Activated CD4-positive, alpha-beta T cell treated with anti-CD3 and anti-CD28 coated beads, Interleukin-2, amount 10 ng/mL, durations not matched to agents 24 days and 14 days (primary cell): ENCODE measurements around the gene ZNF546. TPM values are rescaled to one million over a fixed set of nuclear protein-coding genes. Genes with fewer than 3 reads are reported as not detected.
"Not testable (repeated sequence)": the region's sequence is repeated elsewhere in the genome, so short reads cannot be mapped to it uniquely, and the experiment has no call there.

ENCODE experiments used
- DNase-seq: peaks from one replicate; pipeline ENCODE4 v3.0.0; 2022
- H3K27ac Mint-ChIP-seq: one replicate; pipeline ENCODE4 v1.8.0; 2022; ENCODE audit warnings: mild to moderate bottlenecking, mixed read lengths
- H3K27me3 Mint-ChIP-seq: one replicate; pipeline ENCODE4 v1.8.0; 2022; ENCODE audit warnings: mixed read lengths
- H3K36me3 Mint-ChIP-seq: one replicate; pipeline ENCODE4 v1.8.0; 2022; ENCODE audit warnings: low read depth, mild to moderate bottlenecking, mixed read lengths
- H3K4me1 Mint-ChIP-seq: one replicate; pipeline ENCODE4 v1.8.0; 2021; ENCODE audit warnings: mixed read lengths
- H3K4me3 Mint-ChIP-seq: one replicate; pipeline ENCODE4 v1.8.0; 2022; ENCODE audit warnings: mild to moderate bottlenecking, moderate library complexity, mixed read lengths
- H3K9me3 Mint-ChIP-seq: one replicate; pipeline ENCODE4 v1.8.0; 2021; ENCODE audit warnings: mixed read lengths
- intact Hi-C: fragments of 100-400 bp; cut with micrococcal nuclease; formaldehyde crosslinking; loops from one replicate; pipeline ENCODE4 v1.15.1; 2023
- total RNA-seq: library from RNA; stranded (reverse); gene quantifications from 2 replicates; pipeline ENCODE4 v1.2.3, GENCODE V29; 2022

ZNF546 gene
- total RNA-seq, result 4.4 and 6.7 TPM in 2 replicates

GRCh38 chr19:39996811-39997637 lies at the start of gene ZNF546:
Gene ZNF546, plus strand, starts transcription at chr19:39997060. Its CDS starts 1,267 bp downstream, at chr19:39998327.
- Mint-ChIP-seq H3K4me3 (peak within 1 kb of the TSS; percentile 90), H3K36me3 (peaks cover 36% of the 10 kb centered on the region), H3K9me3 (peaks cover 5% of the 10 kb centered on the region), H3K27ac (peak within 1 kb of the TSS; percentile 95), H3K27me3 (no peaks in the 10 kb centered on the region), H3K4me1 (peaks cover 24% of the 10 kb centered on the region)
- DNase-seq, result peak; percentile 97
- intact Hi-C loops, result loop anchor here (1.0 to 10.0 kb wide), 4 partner anchors 26 to 288 kb away; partner anchors contain the start of genes AKT2, PSMC4, ZNF780A and ZNF780B

- intact Hi-C loops, result no loop called here
- peaks cover 23% of the 10 kb centered on the region for H3K9me3 Mint-ChIP-seq
- no peak overlapping the region for H3K4me3 Mint-ChIP-seq
- no peaks in the 10 kb centered on the region for H3K27me3 Mint-ChIP-seq
- H3K4me1 Mint-ChIP-seq, result peaks cover 44% of the 10 kb centered on the region
- DNase-seq, result no peak
- H3K36me3 Mint-ChIP-seq, result peaks cover 20% of the 10 kb centered on the region
- peak overlapping the region; percentile 40 for H3K27ac Mint-ChIP-seq
Observed at GRCh38 chr19:39949026-39949747, 47.7 kb upstream of the ZNF546 start.

GRCh38 chr19:39951065-39951650 lies 45.7 kb upstream of the ZNF546 start:
- Mint-ChIP-seq H3K36me3 (peaks cover 18% of the 10 kb centered on the region), H3K9me3 (peaks cover 23% of the 10 kb centered on the region), H3K4me1 (peaks cover 41% of the 10 kb centered on the region), H3K4me3 (no peak overlapping the region), H3K27me3 (no peaks in the 10 kb centered on the region), H3K27ac (peak overlapping the region; percentile 90)
- no peak for DNase-seq
- intact Hi-C loops, result no loop called here

GRCh38 chr19:39951686-39952085 lies 45.2 kb upstream of the ZNF546 start:
- Mint-ChIP-seq H3K36me3 (peaks cover 16% of the 10 kb centered on the region), H3K9me3 (peaks cover 23% of the 10 kb centered on the region), H3K27me3 (no peaks in the 10 kb centered on the region), H3K4me1 (peaks cover 39% of the 10 kb centered on the region), H3K27ac (peak overlapping the region; percentile 90), H3K4me3 (peak overlapping the region; percentile 70)
- intact Hi-C loops, result loop anchor here (2.0 kb wide), 1 partner anchor 15 kb away; no protein-coding TSS in a partner anchor
- DNase-seq, result no peak

GRCh38 chr19:39953915-39954314 lies 42.9 kb upstream of the ZNF546 start:
- Mint-ChIP-seq H3K4me3 (peak overlapping the region; percentile 70), H3K4me1 (peaks cover 42% of the 10 kb centered on the region), H3K9me3 (peaks cover 19% of the 10 kb centered on the region), H3K27me3 (no peaks in the 10 kb centered on the region), H3K36me3 (peaks cover 16% of the 10 kb centered on the region), H3K27ac (peak overlapping the region; percentile 90)
- peak; percentile 70 for DNase-seq
- intact Hi-C loops, result loop anchor here (2.0 kb wide), 1 partner anchor 17 kb away; no protein-coding TSS in a partner anchor

- intact Hi-C loops, H3K9me3 Mint-ChIP-seq, H3K36me3 Mint-ChIP-seq, DNase-seq, H3K27me3 Mint-ChIP-seq: not testable (repeated sequence)
- H3K4me1 Mint-ChIP-seq, result peaks cover 35% of the 10 kb centered on the region
- H3K4me3 Mint-ChIP-seq, result peak overlapping the region; percentile 15
- H3K27ac Mint-ChIP-seq, result peak overlapping the region; percentile 65
Observed at GRCh38 chr19:39957886-39958285, 39.0 kb upstream of the ZNF546 start.

- intact Hi-C loops, DNase-seq, H3K27me3 Mint-ChIP-seq, H3K9me3 Mint-ChIP-seq, H3K36me3 Mint-ChIP-seq: not testable (repeated sequence)
- Mint-ChIP-seq H3K27ac (peak overlapping the region; percentile 86), H3K4me3 (peak overlapping the region; percentile 66), H3K4me1 (peaks cover 26% of the 10 kb centered on the region)
Observed at GRCh38 chr19:39958942-39959341, 37.9 kb upstream of the ZNF546 start.

GRCh38 chr19:39959407-39959806 lies 37.5 kb upstream of the ZNF546 start:
- H3K4me1 Mint-ChIP-seq, result peaks cover 27% of the 10 kb centered on the region
- H3K4me3 Mint-ChIP-seq, result peak overlapping the region; percentile 66
- H3K27me3 Mint-ChIP-seq, DNase-seq, intact Hi-C loops, H3K36me3 Mint-ChIP-seq, H3K9me3 Mint-ChIP-seq: not testable (repeated sequence)
- peak overlapping the region; percentile 86 for H3K27ac Mint-ChIP-seq

GRCh38 chr19:39963898-39964297 lies 33.0 kb upstream of the ZNF546 start:
- intact Hi-C loops, result no loop called here
- Mint-ChIP-seq H3K9me3 (no peaks in the 10 kb centered on the region), H3K27me3 (no peaks in the 10 kb centered on the region), H3K36me3 (peaks cover 12% of the 10 kb centered on the region), H3K4me1 (peaks cover 34% of the 10 kb centered on the region), H3K4me3 (no peak overlapping the region), H3K27ac (no peak overlapping the region)
- no peak for DNase-seq

GRCh38 chr19:39966617-39967016 lies 30.2 kb upstream of the ZNF546 start:
- no peak overlapping the region for H3K4me3 Mint-ChIP-seq
- H3K9me3 Mint-ChIP-seq, result no peaks in the 10 kb centered on the region
- no peak for DNase-seq
- H3K27ac Mint-ChIP-seq, result no peak overlapping the region
- intact Hi-C loops, result no loop called here
- peaks cover 25% of the 10 kb centered on the region for H3K36me3 Mint-ChIP-seq
- no peaks in the 10 kb centered on the region for H3K27me3 Mint-ChIP-seq
- H3K4me1 Mint-ChIP-seq, result peaks cover 42% of the 10 kb centered on the region

- H3K27ac Mint-ChIP-seq, result no peak overlapping the region
- H3K36me3 Mint-ChIP-seq, result peaks cover 31% of the 10 kb centered on the region
- H3K4me3 Mint-ChIP-seq, result no peak overlapping the region
- no peak for DNase-seq
- peaks cover 48% of the 10 kb centered on the region for H3K4me1 Mint-ChIP-seq
- no peaks in the 10 kb centered on the region for H3K9me3 Mint-ChIP-seq
- no peaks in the 10 kb centered on the region for H3K27me3 Mint-ChIP-seq
- intact Hi-C loops, result no loop called here
Observed at GRCh38 chr19:39967561-39967960, 29.3 kb upstream of the ZNF546 start.

- H3K27ac Mint-ChIP-seq, result peak overlapping the region; percentile 98
- intact Hi-C loops, result no loop called here
- H3K4me3 Mint-ChIP-seq, result peak overlapping the region; percentile 95
- no peaks in the 10 kb centered on the region for H3K9me3 Mint-ChIP-seq
- peaks cover 51% of the 10 kb centered on the region for H3K4me1 Mint-ChIP-seq
- H3K27me3 Mint-ChIP-seq, result no peaks in the 10 kb centered on the region
- H3K36me3 Mint-ChIP-seq, result peaks cover 39% of the 10 kb centered on the region
- DNase-seq, result no peak
Observed at GRCh38 chr19:39968789-39969188, 28.1 kb upstream of the ZNF546 start.

GRCh38 chr19:39969266-39969665 lies 27.6 kb upstream of the ZNF546 start:
- DNase-seq, result no peak
- H3K4me3 Mint-ChIP-seq, result peak overlapping the region; percentile 95
- peaks cover 42% of the 10 kb centered on the region for H3K36me3 Mint-ChIP-seq
- H3K4me1 Mint-ChIP-seq, result peaks cover 51% of the 10 kb centered on the region
- H3K27me3 Mint-ChIP-seq, result no peaks in the 10 kb centered on the region
- H3K27ac Mint-ChIP-seq, result peak overlapping the region; percentile 98
- no peaks in the 10 kb centered on the region for H3K9me3 Mint-ChIP-seq
- intact Hi-C loops, result no loop called here
